Measurements from ENCODE around the gene L3MBTL1. TPM values are rescaled to one million over a fixed set of nuclear protein-coding genes. Genes with fewer than 3 reads are reported as not detected.

Gene L3MBTL1
- total RNA-seq, 1 experiment from 2014 or later, result 24.9 TPM

DNA sequence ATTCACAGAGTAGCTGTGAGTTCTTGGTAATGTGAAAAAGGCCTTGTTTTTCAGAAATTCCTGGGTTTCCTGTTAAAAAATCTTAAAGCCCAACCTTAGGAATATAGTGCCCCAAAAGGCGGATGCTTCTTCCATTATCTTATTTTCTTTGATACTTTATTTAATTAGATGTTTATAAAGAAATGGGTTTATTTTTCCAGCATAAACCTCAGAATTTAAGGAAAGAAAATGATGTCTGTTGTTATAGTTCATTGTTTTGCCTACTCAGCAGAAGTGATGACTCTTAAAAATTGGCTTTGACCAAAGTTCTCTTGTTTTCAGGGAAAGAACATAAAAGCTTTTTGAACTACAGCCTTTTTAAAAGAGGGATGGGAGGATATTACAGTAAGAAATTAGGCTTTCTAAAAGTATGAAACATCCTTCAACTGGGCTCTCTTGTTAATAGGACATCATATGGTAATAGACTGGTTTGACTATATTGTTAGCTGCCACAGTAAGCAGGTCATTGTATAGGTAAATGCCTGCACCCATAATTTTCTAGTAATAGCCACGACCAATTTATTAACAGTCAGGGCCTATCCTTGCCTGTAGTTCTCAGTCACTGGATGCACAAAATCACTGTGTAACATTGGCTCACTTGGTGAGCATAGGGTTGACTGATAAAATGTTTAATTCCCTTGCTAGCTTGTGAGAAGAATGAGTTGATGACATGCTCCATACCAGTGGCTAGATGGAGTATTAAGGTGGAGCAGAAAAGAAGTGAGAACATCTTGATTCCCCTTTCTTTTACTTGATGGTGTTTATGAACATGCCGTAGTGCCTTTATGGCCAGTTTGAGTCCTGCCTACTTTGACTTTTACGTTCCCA is 44.6 kb upstream of the L3MBTL1 start:
- Histone ChIP-seq H3K9me3 (ENCODE audit: control insufficient read depth, insufficient read depth, low read depth, low read length) (no peaks in the 10 kb centered on the region), H3K27me3 (ENCODE audit: control insufficient read depth, insufficient read depth, low read length) (no peaks in the 10 kb centered on the region), H3K36me3 (ENCODE audit: control insufficient read depth, insufficient read depth, low read length) (peaks cover 61% of the 10 kb centered on the region), H3K4me3 (ENCODE audit: low read depth in 2 of 2, low read length in 2 of 2) (no peak overlapping the region), H3K4me1 (ENCODE audit: control insufficient read depth, insufficient read depth, low read length) (peaks cover 9% of the 10 kb centered on the region; the same call in 1 of the 2 replicates), H3K27ac (ENCODE audit: low read length) (no peak overlapping the region)
- DNase-seq (ENCODE audit: low read depth, low spot score) (no peak), ATAC-seq (no peak)
- TF ChIP-seq TCF7L2 (IDR thresholded peaks at IDR 0.05; ENCODE audit: low read depth, low read length) (no peak), SIN3A (IDR thresholded peaks at IDR 0.05; ENCODE audit: borderline replicate concordance, insufficient read depth, low read depth, low read length) (no peak), POLR2AphosphoS5 (IDR thresholded peaks at IDR 0.05; ENCODE audit: low read depth, low read length) (no peak)
- TF ChIP-seq, protein P1, sequence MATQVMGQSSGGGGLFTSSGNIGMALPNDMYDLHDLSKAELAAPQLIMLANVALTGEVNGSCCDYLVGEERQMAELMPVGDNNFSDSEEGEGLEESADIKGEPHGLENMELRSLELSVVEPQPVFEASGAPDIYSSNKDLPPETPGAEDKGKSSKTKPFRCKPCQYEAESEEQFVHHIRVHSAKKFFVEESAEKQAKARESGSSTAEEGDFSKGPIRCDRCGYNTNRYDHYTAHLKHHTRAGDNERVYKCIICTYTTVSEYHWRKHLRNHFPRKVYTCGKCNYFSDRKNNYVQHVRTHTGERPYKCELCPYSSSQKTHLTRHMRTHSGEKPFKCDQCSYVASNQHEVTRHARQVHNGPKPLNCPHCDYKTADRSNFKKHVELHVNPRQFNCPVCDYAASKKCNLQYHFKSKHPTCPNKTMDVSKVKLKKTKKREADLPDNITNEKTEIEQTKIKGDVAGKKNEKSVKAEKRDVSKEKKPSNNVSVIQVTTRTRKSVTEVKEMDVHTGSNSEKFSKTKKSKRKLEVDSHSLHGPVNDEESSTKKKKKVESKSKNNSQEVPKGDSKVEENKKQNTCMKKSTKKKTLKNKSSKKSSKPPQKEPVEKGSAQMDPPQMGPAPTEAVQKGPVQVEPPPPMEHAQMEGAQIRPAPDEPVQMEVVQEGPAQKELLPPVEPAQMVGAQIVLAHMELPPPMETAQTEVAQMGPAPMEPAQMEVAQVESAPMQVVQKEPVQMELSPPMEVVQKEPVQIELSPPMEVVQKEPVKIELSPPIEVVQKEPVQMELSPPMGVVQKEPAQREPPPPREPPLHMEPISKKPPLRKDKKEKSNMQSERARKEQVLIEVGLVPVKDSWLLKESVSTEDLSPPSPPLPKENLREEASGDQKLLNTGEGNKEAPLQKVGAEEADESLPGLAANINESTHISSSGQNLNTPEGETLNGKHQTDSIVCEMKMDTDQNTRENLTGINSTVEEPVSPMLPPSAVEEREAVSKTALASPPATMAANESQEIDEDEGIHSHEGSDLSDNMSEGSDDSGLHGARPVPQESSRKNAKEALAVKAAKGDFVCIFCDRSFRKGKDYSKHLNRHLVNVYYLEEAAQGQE (IDR thresholded peaks at IDR 0.05; ENCODE audit: insufficient read depth in 1 of 2, low read depth in 2 of 2, low read length in 1 of 2), result no peak
- TF ChIP-seq, protein P2, sequence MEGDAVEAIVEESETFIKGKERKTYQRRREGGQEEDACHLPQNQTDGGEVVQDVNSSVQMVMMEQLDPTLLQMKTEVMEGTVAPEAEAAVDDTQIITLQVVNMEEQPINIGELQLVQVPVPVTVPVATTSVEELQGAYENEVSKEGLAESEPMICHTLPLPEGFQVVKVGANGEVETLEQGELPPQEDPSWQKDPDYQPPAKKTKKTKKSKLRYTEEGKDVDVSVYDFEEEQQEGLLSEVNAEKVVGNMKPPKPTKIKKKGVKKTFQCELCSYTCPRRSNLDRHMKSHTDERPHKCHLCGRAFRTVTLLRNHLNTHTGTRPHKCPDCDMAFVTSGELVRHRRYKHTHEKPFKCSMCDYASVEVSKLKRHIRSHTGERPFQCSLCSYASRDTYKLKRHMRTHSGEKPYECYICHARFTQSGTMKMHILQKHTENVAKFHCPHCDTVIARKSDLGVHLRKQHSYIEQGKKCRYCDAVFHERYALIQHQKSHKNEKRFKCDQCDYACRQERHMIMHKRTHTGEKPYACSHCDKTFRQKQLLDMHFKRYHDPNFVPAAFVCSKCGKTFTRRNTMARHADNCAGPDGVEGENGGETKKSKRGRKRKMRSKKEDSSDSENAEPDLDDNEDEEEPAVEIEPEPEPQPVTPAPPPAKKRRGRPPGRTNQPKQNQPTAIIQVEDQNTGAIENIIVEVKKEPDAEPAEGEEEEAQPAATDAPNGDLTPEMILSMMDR (IDR thresholded peaks at IDR 0.05), result no peak
- ChIA-PET POLR2A (no interaction called here), CTCF (no interaction called here)
- no TSS peak for BruUV-seq (replicated peaks)
- in situ Hi-C loops (cut with HindIII; ENCODE audit: low pct_unique_long_range_greater_than_20kb, low sequenced_read_pairs), result no loop called here
- intact Hi-C loops (cut with micrococcal nuclease; ENCODE audit: unreplicated experiment), result no loop called here

DNA sequence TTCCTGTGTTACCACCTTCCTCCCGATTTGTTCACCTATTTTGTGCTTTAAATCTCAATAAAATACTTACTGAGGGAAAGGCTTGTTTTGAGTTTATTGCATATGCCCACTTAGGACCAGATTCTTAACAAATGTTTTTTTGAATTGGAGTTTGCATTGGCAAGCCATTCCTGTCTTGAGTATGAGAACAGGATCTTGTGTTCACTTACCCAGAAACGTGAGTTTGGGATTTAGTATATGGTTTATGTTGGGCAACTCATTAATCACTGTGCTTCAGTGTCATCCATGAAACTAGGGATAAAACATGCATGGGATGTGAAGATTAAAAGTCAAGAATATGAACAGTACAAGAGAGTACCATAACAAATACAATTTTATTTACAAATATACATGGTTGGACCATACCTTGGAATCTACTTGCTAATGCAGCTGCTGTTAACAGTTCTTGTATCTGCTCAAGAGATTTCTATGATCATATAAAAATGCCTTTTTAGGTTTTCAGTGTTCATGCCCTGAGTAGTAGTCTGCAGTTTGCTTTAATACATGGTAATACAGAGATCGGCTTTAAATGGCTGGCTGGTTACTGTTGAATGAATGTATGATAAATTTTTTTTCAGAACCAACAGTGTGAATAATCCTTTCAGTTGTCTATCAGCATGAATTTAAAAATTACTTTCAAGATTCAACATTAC is 43.8 kb upstream of the L3MBTL1 start:
- Histone ChIP-seq H3K27ac (ENCODE audit: low read length) (no peak overlapping the region), H3K4me1 (ENCODE audit: control insufficient read depth, insufficient read depth, low read length) (peaks cover 9% of the 10 kb centered on the region; the same call in 1 of the 2 replicates), H3K9me3 (ENCODE audit: control insufficient read depth, insufficient read depth, low read depth, low read length) (no peaks in the 10 kb centered on the region), H3K36me3 (ENCODE audit: control insufficient read depth, insufficient read depth, low read length) (peaks cover 59% of the 10 kb centered on the region), H3K27me3 (ENCODE audit: control insufficient read depth, insufficient read depth, low read length) (no peaks in the 10 kb centered on the region), H3K4me3 (ENCODE audit: low read depth in 2 of 2, low read length in 2 of 2) (no peak overlapping the region)
- DNase-seq (ENCODE audit: low read depth, low spot score) (no peak), ATAC-seq (no peak)
- intact Hi-C loops (cut with micrococcal nuclease; ENCODE audit: unreplicated experiment), result no loop called here
- ChIA-PET POLR2A (no interaction called here), CTCF (no interaction called here)
- no peak for TF ChIP-seq TCF7L2 (IDR thresholded peaks at IDR 0.05; ENCODE audit: low read depth, low read length)
- TF ChIP-seq, protein P2 (IDR thresholded peaks at IDR 0.05), result no peak
- TF ChIP-seq SIN3A (IDR thresholded peaks at IDR 0.05; ENCODE audit: borderline replicate concordance, insufficient read depth, low read depth, low read length), result no peak
- TF ChIP-seq, protein P1 (IDR thresholded peaks at IDR 0.05; ENCODE audit: insufficient read depth in 1 of 2, low read depth in 2 of 2, low read length in 1 of 2), result no peak
- in situ Hi-C loops (cut with HindIII; ENCODE audit: low pct_unique_long_range_greater_than_20kb, low sequenced_read_pairs), result no loop called here
- BruUV-seq (replicated peaks), result no TSS peak

All from Panc1 (cell line).